SU-DHL-6 (cell line): ENCODE measurements around the gene C19orf53.

Source experiments
- CTCF ChIP-seq: fragments of 200-600 bp; sonication (generic); IDR thresholded peaks from one replicate; pipeline ENCODE4 v1.5.1; 2017; ENCODE audit warnings: antibody characterized with exemption, mild to moderate bottlenecking, low read length, moderate library complexity; ENCODE audit not compliant: insufficient read depth, poor library complexity, severe bottlenecking
- EZH2phosphoT487 ChIP-seq: fragments of 200-600 bp; sonication (generic), shearing (Covaris generic); conservative IDR thresholded peaks from 2 replicates; pipeline ENCODE4 v1.6.1; 2018; ENCODE audit warnings: mild to moderate bottlenecking, antibody characterized with exemption, low read length, moderate library complexity, mixed read lengths

- TF ChIP-seq CTCF: no peak
- TF ChIP-seq EZH2phosphoT487: no peak
Observed at GRCh38 chr19:13812544-13812943, 38.3 kb downstream of the C19orf53 start.
